ENCODE data around the gene ATP6V1G1.

The ATP6V1G1 gene

DNA sequence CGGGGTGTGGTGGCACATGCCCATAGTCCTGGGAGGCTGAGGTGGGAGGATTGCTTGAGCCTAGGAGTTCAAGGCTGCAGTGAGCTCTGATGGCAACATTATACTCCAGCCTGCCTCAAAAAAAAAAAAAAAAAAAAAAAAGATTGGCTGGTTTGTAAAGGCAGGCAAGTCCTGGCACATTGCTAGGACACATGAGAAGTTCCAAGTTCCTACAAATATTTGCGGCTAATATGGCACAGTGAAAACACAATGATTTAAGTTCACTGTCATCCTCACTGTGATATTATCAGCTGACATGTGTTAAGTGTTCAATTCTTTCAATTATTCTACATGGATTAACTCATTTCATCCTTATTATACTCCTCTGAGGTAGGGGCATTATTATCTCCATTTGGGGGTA, 43.6 kb downstream of the ATP6V1G1 start:
- DNase-seq (ENCODE audit: low read depth) = no peak
- no peak overlapping the region for H3K4me3 ChIP-seq (ENCODE audit: low read depth, low read length)
- TF ChIP-seq, protein P1, sequence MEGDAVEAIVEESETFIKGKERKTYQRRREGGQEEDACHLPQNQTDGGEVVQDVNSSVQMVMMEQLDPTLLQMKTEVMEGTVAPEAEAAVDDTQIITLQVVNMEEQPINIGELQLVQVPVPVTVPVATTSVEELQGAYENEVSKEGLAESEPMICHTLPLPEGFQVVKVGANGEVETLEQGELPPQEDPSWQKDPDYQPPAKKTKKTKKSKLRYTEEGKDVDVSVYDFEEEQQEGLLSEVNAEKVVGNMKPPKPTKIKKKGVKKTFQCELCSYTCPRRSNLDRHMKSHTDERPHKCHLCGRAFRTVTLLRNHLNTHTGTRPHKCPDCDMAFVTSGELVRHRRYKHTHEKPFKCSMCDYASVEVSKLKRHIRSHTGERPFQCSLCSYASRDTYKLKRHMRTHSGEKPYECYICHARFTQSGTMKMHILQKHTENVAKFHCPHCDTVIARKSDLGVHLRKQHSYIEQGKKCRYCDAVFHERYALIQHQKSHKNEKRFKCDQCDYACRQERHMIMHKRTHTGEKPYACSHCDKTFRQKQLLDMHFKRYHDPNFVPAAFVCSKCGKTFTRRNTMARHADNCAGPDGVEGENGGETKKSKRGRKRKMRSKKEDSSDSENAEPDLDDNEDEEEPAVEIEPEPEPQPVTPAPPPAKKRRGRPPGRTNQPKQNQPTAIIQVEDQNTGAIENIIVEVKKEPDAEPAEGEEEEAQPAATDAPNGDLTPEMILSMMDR (IDR thresholded peaks at IDR 0.05; ENCODE audit: low read depth, low read length, missing control alignments) = no peak
- in situ Hi-C loops (cut with HindIII; ENCODE audit: low sequenced_read_pairs) = no loop called here

DNA sequence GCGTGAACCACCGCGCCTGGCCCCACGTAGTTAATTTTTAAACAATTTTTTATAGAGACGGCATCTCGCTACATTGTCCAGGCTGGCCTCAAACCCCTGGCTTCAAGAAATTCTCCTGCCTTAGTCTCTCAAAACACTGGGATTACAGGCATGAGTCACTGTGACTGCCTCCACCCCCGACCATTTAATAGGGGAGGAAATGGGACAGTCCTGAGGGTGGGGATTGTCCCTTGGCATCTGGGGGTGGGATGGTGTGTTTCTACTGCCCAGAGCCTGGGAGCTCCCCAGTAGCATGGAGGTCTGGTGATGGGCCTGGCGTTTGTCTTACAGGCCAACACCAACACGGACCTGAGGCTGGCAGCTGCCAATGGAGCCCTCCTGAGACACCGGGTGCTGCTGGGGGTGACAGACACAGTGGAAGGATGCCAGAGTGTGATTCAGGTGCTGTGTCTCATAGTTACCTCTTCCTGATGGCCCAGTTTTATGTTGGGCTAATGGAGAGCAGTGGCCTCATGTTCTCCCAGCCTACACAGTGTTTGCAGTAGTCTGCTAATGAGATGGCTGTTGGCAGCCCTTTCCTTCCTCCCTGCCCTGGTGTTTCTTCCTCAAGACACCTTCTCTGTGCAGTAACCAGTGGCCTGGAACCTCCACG, 46.0 kb downstream of the ATP6V1G1 start:
- H3K4me3 ChIP-seq (ENCODE audit: low read depth, low read length) = no peak overlapping the region
- TF ChIP-seq, protein P1 (IDR thresholded peaks at IDR 0.05; ENCODE audit: low read depth, low read length, missing control alignments) = no peak
- in situ Hi-C loops (cut with HindIII; ENCODE audit: low sequenced_read_pairs) = no loop called here
- DNase-seq (ENCODE audit: low read depth) = no peak

DNA sequence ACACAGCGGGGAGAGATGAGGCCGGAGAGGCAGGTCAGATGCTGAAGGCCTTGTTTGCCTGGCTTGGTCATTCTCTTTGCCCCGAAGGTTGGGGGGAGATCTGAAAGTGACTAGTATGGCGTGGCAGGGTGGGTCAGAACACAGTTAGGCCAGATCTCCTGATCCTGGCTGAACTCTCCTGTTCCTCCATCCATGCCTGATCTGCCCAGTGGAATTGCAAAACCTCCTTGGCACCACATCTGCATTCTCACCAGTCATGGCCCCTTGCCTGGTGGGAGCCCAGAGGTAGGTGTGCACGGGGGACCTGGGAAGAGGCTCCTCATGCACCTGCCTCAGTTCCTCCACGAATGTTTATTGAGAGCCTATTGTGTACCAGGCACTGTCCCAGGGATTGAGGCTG, 46.8 kb downstream of the ATP6V1G1 start:
- no peak overlapping the region for H3K4me3 ChIP-seq (ENCODE audit: low read depth, low read length)
- TF ChIP-seq, protein P1 (IDR thresholded peaks at IDR 0.05; ENCODE audit: low read depth, low read length, missing control alignments) = no peak
- in situ Hi-C loops (cut with HindIII; ENCODE audit: low sequenced_read_pairs) = no loop called here
- no peak for DNase-seq (ENCODE audit: low read depth)

DNA sequence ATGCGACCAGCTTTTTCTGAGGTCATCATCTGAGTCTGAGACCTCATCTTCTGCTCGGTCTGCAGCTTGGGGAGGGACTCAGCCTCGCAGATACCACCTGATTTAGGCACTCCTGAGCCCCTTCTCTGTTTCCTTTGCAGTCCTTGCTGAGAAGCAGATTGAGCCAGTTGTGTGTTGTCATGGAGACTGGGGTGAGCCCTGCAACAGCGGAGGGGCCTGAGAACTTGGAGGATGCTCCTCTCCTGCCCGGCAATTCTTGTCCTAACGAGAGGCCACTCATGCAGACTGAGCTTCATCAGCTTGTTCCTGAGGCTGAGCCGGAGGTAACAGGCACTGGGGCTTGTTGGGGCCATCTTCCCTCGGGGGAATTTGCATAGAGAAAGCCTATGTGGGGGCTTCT, 50.8 kb downstream of the ATP6V1G1 start:
- in situ Hi-C loops (cut with HindIII; ENCODE audit: low sequenced_read_pairs) = no loop called here
- TF ChIP-seq, protein P1 (IDR thresholded peaks at IDR 0.05; ENCODE audit: low read depth, low read length, missing control alignments) = no peak
- no peak overlapping the region for H3K4me3 ChIP-seq (ENCODE audit: low read depth, low read length)
- no peak for DNase-seq (ENCODE audit: low read depth)

DNA sequence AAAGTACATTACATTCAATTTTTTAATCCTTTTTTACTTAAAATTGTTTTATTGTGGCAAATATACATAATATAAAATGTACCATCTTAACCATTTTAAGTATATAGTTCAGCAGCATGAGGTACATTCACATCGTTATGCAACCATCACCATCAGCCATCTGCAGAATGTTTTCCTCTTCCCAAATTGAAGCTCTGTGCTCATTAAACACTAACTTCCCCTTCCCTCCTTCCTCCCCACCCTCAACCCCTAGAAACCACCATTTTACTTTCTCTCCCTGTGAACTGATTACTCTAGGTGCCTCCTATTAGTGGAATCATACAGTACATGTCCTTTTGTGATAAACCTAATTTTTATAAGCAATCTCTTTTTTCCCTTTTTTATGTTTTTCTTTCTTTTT, 54.4 kb downstream of the ATP6V1G1 start:
- in situ Hi-C loops (cut with HindIII; ENCODE audit: low sequenced_read_pairs) = no loop called here
- H3K4me3 ChIP-seq (ENCODE audit: low read depth, low read length) = no peak overlapping the region
- no peak for DNase-seq (ENCODE audit: low read depth)
- TF ChIP-seq, protein P1 (IDR thresholded peaks at IDR 0.05; ENCODE audit: low read depth, low read length, missing control alignments) = no peak

DNA sequence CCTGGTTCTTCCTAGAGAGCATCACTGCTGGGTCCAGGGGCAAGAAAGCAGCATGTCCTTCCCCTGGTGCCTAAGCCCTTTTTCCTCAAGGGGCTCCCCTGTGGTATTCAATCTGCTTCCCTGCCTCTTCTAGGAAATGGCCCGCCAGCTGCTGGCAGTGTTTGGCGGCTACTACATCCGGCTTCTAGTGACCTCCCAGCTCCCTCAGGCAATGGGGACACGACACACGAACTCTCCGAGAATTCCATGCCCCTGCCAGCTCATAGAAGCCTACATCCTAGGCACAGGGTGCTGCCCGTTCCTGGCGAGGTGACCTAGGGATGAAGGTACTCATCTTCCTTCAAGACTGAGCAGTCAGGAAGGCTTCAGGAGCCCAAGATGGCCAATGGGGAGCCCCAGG, 55.4 kb downstream of the ATP6V1G1 start:
- TF ChIP-seq, protein P1 (IDR thresholded peaks at IDR 0.05; ENCODE audit: low read depth, low read length, missing control alignments) = no peak
- in situ Hi-C loops (cut with HindIII; ENCODE audit: low sequenced_read_pairs) = no loop called here
- no peak for DNase-seq (ENCODE audit: low read depth)
- no peak overlapping the region for H3K4me3 ChIP-seq (ENCODE audit: low read depth, low read length)

All from astrocyte of the cerebellum (primary cell).